PC-9 (cell line): Measurements from ENCODE around the gene LIPC.

ENCODE experiments used
- EZH2 ChIP-seq: fragments of 200-600 bp; sonication (generic); IDR thresholded peaks from 2 replicates; pipeline ENCODE4 v1.8.0; 2017; ENCODE audit warnings: antibody characterized with exemption, low read depth
- TF ChIP-seq, protein P1 (sequence below): fragments of 200-600 bp; sonication (generic); conservative IDR thresholded peaks from 2 replicates; pipeline ENCODE4 v1.6.1; 2017; ENCODE audit warnings: mixed run types, antibody characterized with exemption, mild to moderate bottlenecking, moderate library complexity

- TF ChIP-seq, protein P1, sequence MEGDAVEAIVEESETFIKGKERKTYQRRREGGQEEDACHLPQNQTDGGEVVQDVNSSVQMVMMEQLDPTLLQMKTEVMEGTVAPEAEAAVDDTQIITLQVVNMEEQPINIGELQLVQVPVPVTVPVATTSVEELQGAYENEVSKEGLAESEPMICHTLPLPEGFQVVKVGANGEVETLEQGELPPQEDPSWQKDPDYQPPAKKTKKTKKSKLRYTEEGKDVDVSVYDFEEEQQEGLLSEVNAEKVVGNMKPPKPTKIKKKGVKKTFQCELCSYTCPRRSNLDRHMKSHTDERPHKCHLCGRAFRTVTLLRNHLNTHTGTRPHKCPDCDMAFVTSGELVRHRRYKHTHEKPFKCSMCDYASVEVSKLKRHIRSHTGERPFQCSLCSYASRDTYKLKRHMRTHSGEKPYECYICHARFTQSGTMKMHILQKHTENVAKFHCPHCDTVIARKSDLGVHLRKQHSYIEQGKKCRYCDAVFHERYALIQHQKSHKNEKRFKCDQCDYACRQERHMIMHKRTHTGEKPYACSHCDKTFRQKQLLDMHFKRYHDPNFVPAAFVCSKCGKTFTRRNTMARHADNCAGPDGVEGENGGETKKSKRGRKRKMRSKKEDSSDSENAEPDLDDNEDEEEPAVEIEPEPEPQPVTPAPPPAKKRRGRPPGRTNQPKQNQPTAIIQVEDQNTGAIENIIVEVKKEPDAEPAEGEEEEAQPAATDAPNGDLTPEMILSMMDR = no peak
- TF ChIP-seq EZH2 = no peak
These were observed 27.1 kb upstream of the LIPC start for GRCh38 chr15:58404722-58405121.
